H1 (cell line): ENCODE results near the gene GXYLT2. TPM values are rescaled to one million over a fixed set of nuclear protein-coding genes. Genes with fewer than 3 reads are reported as not detected.

ENCODE experiments used
- CTCF ChIA-PET: fragments of 300-600 bp; sonication (Branson Sonifier 250); formaldehyde crosslinking; loops from one replicate; lab custom pipeline; 2021; ENCODE audit not compliant: partially characterized antibody; lab: Charles Lee
- POLR2A ChIA-PET: fragments of 300-600 bp; sonication (Branson Sonifier 250); formaldehyde crosslinking; loops from one replicate; lab custom pipeline; 2021; ENCODE audit warnings: inconsistent platforms; ENCODE audit not compliant: partially characterized antibody; lab: Charles Lee
- DNase-seq, 2 experiments: peaks; one replicate each; pipeline versions ENCODE4 v3.0.0 to v3.0.0-alpha.2; 2010 to 2022; ENCODE audit warnings: low spot score in 2 of 2, low read depth in 1 of 2, mixed read lengths in 1 of 2
- FAIRE-seq: peaks from 2 replicates; lab custom pipeline; 2011; peaks lifted over from hg19 to GRCh38; lab: Jason Lieb, UNC
- H2AFZ ChIP-seq: 2 replicates; pipeline ENCODE4 v1.8.1; 2012; ENCODE audit warnings: low read length, inconsistent platforms
- H2AK5ac ChIP-seq: 2 replicates; pipeline ENCODE4 v1.6.1; 2013; ENCODE audit warnings: low read depth, low read length
- H2BK120ac ChIP-seq: replicated peaks from 2 replicates; pipeline ENCODE3; 2013; ENCODE audit warnings: low read depth, low read length, inconsistent platforms
- H2BK12ac ChIP-seq: 2 replicates; pipeline ENCODE4 v1.6.1; 2013; ENCODE audit warnings: low read depth, low read length
- H2BK15ac ChIP-seq: 2 replicates; pipeline ENCODE4 v1.6.1; 2013; ENCODE audit warnings: low read length
- H2BK20ac ChIP-seq: 2 replicates; pipeline ENCODE4 v1.6.1; 2013; ENCODE audit warnings: low read length
- H2BK5ac ChIP-seq: 2 replicates; pipeline ENCODE4 v1.6.1; 2013; ENCODE audit warnings: low read depth, low read length
- H3K14ac ChIP-seq: 2 replicates; pipeline ENCODE4 v1.6.1; 2013; ENCODE audit warnings: inconsistent platforms; ENCODE audit not compliant: insufficient read length
- H3K18ac ChIP-seq: 2 replicates; pipeline ENCODE4 v1.6.1; 2013; ENCODE audit warnings: low read length; ENCODE audit errors: extremely low read depth
- H3K23ac ChIP-seq: 2 replicates; pipeline ENCODE4 v1.6.1; 2013; ENCODE audit warnings: inconsistent platforms; ENCODE audit not compliant: insufficient read length
- H3K23me2 ChIP-seq: 2 replicates; pipeline ENCODE4 v1.6.1; 2013; ENCODE audit warnings: low read depth, low read length
- H3K27ac ChIP-seq: 2 replicates; pipeline ENCODE4 v1.6.1; 2011; ENCODE audit warnings: low read depth, low read length, inconsistent platforms
- H3K27me3 ChIP-seq, 4 experiments: replicated peaks in 1 of 4; 1 replicate in 1 of 4; 2 replicates in 3 of 4; pipeline versions ENCODE4 v1.6.1 to v1.8.1; 2011 to 2013; ENCODE audit warnings: low read length in 3 of 4, mild to moderate bottlenecking in 3 of 4, inconsistent platforms in 2 of 4, mixed read lengths in 2 of 4, moderate library complexity in 1 of 4; ENCODE audit not compliant: control insufficient read depth in 3 of 4, insufficient read depth in 3 of 4; ENCODE audit errors: extremely low read depth in 1 of 4
- H3K36me3 ChIP-seq, 4 experiments: 2 replicates each; pipeline versions ENCODE4 v1.6.1 to v1.8.1; 2011 to 2013; ENCODE audit warnings: mild to moderate bottlenecking in 4 of 4, low read length in 3 of 4, moderate library complexity in 2 of 4, control low read depth in 1 of 4, inconsistent platforms in 1 of 4; ENCODE audit not compliant: insufficient read depth in 4 of 4, control insufficient read depth in 2 of 4
- H3K4ac ChIP-seq: replicated peaks from 2 replicates; pipeline ENCODE3; 2013; ENCODE audit warnings: low read length, low read depth, mixed read lengths, inconsistent platforms; ENCODE audit not compliant: insufficient read length
- H3K4me1 ChIP-seq, 4 experiments: replicated peaks in 1 of 4; 1 replicate in 1 of 4; 2 replicates in 3 of 4; pipeline versions ENCODE4 v1.6.1 to v1.8.1; 2011 to 2013; ENCODE audit warnings: low read length in 3 of 4, inconsistent platforms in 2 of 4, mixed read lengths in 1 of 4; ENCODE audit not compliant: insufficient read depth in 4 of 4, control insufficient read depth in 3 of 4
- H3K4me2 ChIP-seq, 2 experiments: 2 replicates each; pipeline versions ENCODE4 v1.6.1 to v1.8.1; 2011 to 2013; ENCODE audit warnings: low read depth in 2 of 2, low read length in 2 of 2, control low read depth in 1 of 2, inconsistent platforms in 1 of 2, mild to moderate bottlenecking in 1 of 2; ENCODE audit not compliant: insufficient read depth in 1 of 2
- H3K4me3 ChIP-seq, 4 experiments: fragments of 200-600, 300-600 bp in 1 of 4; sonication (generic), shearing (Covaris generic), sonication (Bioruptor Twin) in 1 of 4; 2 replicates each; pipeline versions ENCODE4 v1.5.1 to v1.8.1; 2011 to 2016; ENCODE audit warnings: low read length in 4 of 4, low read depth in 3 of 4, control low read depth in 2 of 4, inconsistent platforms in 2 of 4, mild to moderate bottlenecking in 2 of 4, mixed read lengths in 1 of 4, moderate library complexity in 1 of 4; ENCODE audit not compliant: insufficient read depth in 2 of 4; ENCODE audit errors: extremely low read depth in 1 of 4
- H3K56ac ChIP-seq: replicated peaks from 2 replicates; pipeline ENCODE3; 2013; ENCODE audit warnings: low read depth, mild to moderate bottlenecking, mixed read lengths, low read length, inconsistent platforms; ENCODE audit not compliant: insufficient read length
- H3K79me1 ChIP-seq: 2 replicates; pipeline ENCODE4 v1.6.1; 2013; ENCODE audit warnings: low read depth, low read length, control low read depth
- H3K79me2 ChIP-seq, 2 experiments: 2 replicates each; pipeline versions ENCODE4 v1.6.1 to v1.8.1; 2012 to 2013; ENCODE audit warnings: low read length in 2 of 2, mild to moderate bottlenecking in 2 of 2, inconsistent platforms in 1 of 2; ENCODE audit not compliant: insufficient read depth in 2 of 2, control insufficient read depth in 1 of 2
- H3K9ac ChIP-seq, 4 experiments: replicated peaks in 1 of 4; 1 replicate in 1 of 4; 2 replicates in 3 of 4; pipeline versions ENCODE4 v1.6.1 to v1.8.1; 2011 to 2013; ENCODE audit warnings: low read depth in 3 of 4, low read length in 3 of 4, control low read depth in 2 of 4, mild to moderate bottlenecking in 2 of 4, moderate library complexity in 2 of 4, inconsistent platforms in 1 of 4; ENCODE audit errors: extremely low read depth in 1 of 4
- H3K9me3 ChIP-seq, 2 experiments: 2 replicates each; pipeline versions ENCODE4 v1.6.1 to v1.8.1; 2012 to 2013; ENCODE audit warnings: mild to moderate bottlenecking in 2 of 2, moderate library complexity in 2 of 2, control low read depth in 1 of 2, inconsistent platforms in 1 of 2, low read depth in 1 of 2, low read length in 1 of 2, mixed read lengths in 1 of 2; ENCODE audit not compliant: insufficient read depth in 2 of 2
- H4K20me1 ChIP-seq, 2 experiments: replicated peaks in 1 of 2; 2 replicates each; pipeline versions ENCODE3 to v1.8.1; 2011 to 2013; ENCODE audit warnings: inconsistent platforms in 2 of 2, low read length in 2 of 2, mild to moderate bottlenecking in 1 of 2; ENCODE audit not compliant: insufficient read depth in 2 of 2, control insufficient read depth in 1 of 2
- H4K5ac ChIP-seq: 2 replicates; pipeline ENCODE4 v1.6.1; 2013; ENCODE audit warnings: low read length, low read depth, mixed read lengths, inconsistent platforms; ENCODE audit not compliant: insufficient read length
- H4K8ac ChIP-seq: 2 replicates; pipeline ENCODE4 v1.8.0; 2013; ENCODE audit warnings: mild to moderate bottlenecking, moderate library complexity, low read length, inconsistent platforms; ENCODE audit not compliant: insufficient read depth; ENCODE audit errors: extremely low read depth
- H4K91ac ChIP-seq: replicated peaks from 2 replicates; pipeline ENCODE3; 2013; ENCODE audit warnings: low read length, mixed read lengths, inconsistent platforms; ENCODE audit not compliant: insufficient read length
- CBX5 ChIP-seq: fragments of 300-800, 300-1000 bp; sonication (generic); IDR thresholded peaks from 2 replicates; pipeline ENCODE4 v1.7.1; 2016; ENCODE audit warnings: antibody characterized with exemption, low read length, low read depth
- CBX8 ChIP-seq: fragments of 300-800, 300-1000 bp; sonication (generic); IDR thresholded peaks from 2 replicates; pipeline ENCODE4 v1.7.1; 2016; ENCODE audit warnings: low read depth, low read length, borderline replicate concordance
- HDAC2 ChIP-seq, 2 experiments: fragments of 300-600 bp in 1 of 2; sonication (generic) in 1 of 2; IDR thresholded peaks; 2 replicates each; pipeline ENCODE4 v1.6.1; 2011 to 2012; ENCODE audit warnings: low read depth in 2 of 2, low read length in 2 of 2, mild to moderate bottlenecking in 2 of 2, moderate library complexity in 2 of 2, borderline replicate concordance in 1 of 2, inconsistent platforms in 1 of 2
- MAFK ChIP-seq: IDR thresholded peaks from 2 replicates; pipeline ENCODE4 v1.6.1; 2012; ENCODE audit warnings: low read depth, mild to moderate bottlenecking, improper control_type of control experiment, low read length
- WGBS, 2 experiments: shearing (Covaris generic) in 1 of 2; methylation state at CpG; one replicate each; pipeline versions ENCODE4 v1.1.6 to v1.1.7; 2013 to 2015; ENCODE audit warnings: low lambda C conversion rate in 2 of 2, mixed read lengths in 2 of 2, inconsistent platforms in 1 of 2, low coverage in 1 of 2, missing lambda C conversion rate in 1 of 2; ENCODE audit not compliant: insufficient replicate concordance in 2 of 2, insufficient coverage in 1 of 2, insufficient read length in 1 of 2; ENCODE audit errors: extremely low coverage in 1 of 2, missing lambda C conversion rate in 1 of 2; 5-methylcytosine and 5-hydroxymethylcytosine counted together
- polyA plus RNA-seq, 7 experiments: library from polyadenylated mRNA; depleted of rRNA in 3 of 7; stranded (reverse) in 5 of 7; unstranded in 2 of 7; fragments of >200 nt in 5 of 7; fragments of 200-250 nt in 2 of 7; gene quantifications; 1 replicate in 5 of 7; 2 replicates in 1 of 7; 4 replicates in 1 of 7; pipeline versions ENCODE4 v1.2.1 to v1.2.3, GENCODE V29; 2011 to 2013; ENCODE audit warnings: missing spikeins in 2 of 7, mixed read lengths in 2 of 7
- total RNA-seq: library from RNA; stranded (reverse); fragmentation: NEBNext Ultra II Directional; extraction: Animal tissue kit (Norgen Biotek cat#: 25700); gene quantifications from 2 replicates; pipeline ENCODE4 v1.2.1, GENCODE V29; 2021

Gene GXYLT2
- total and polyA plus RNA-seq, 2 of the 8 experiments (the other 6 are each of a cell fraction or from before 2014, with no cell fraction given): 1.8 to 5.6 TPM

DNA sequence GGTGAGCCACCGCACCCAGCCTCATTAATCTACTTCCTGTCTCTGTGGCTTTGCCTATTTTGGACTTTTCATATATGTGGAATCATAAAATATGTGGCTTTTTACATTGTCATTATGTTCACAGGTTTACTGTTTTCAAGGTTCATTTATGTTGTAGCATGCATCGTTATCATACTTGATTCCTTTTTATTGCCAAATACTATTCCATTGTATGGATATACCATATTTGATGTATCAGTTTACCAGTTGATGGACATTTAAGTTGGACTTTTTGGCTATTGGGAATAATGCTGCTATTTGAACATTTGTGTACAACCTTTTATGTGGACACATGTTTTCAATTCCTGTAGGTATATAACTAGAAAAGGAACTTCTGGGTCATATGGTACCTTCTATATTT is 14.0 kb downstream of the GXYLT2 start:
- H3K4me2 ChIP-seq: no peak overlapping the region

More for the DNA sequence above, 14.0 kb downstream of the GXYLT2 start:
- H2BK15ac ChIP-seq: no peak overlapping the region
- H2BK120ac ChIP-seq: no peak overlapping the region
- no peaks in the 10 kb centered on the region for H3K79me1 ChIP-seq
- H3K9me3 ChIP-seq: no peaks in the 10 kb centered on the region
- H4K5ac ChIP-seq: no peak overlapping the region
- H2AFZ ChIP-seq: no peak overlapping the region
- H3K23me2 ChIP-seq: no peaks in the 10 kb centered on the region
- no peak overlapping the region for H3K23ac ChIP-seq
- H3K4me3 ChIP-seq: no peak overlapping the region
- H3K18ac ChIP-seq: no peak overlapping the region
- no peak overlapping the region for H3K56ac ChIP-seq
- no peaks in the 10 kb centered on the region for H4K20me1 ChIP-seq
- H3K14ac ChIP-seq: no peak overlapping the region
- no peak for TF ChIP-seq HDAC2 (IDR thresholded peaks at IDR 0.05; ENCODE audit: borderline replicate concordance in 1 of 2, low read depth in 2 of 2, low read length in 2 of 2)
- TF ChIP-seq CBX8: no peak
- TF ChIP-seq MAFK: no peak
- no peak for TF ChIP-seq CBX5
- TF ChIP-seq, all 59 proteins: peak for 0
- CTCF ChIA-PET: interaction anchor here (0.7 to 2.6 kb wide), 3 partner anchors 9 to 184 kb away, joined by 3 to 7 read pairs (median 4); partner anchors contain the start of gene GXYLT2
- H3K4me1 ChIP-seq: peaks cover 0 to 2% (median 0%) of the 10 kb centered on the region in 4 experiments; a peak in 1 of 7 replicates
- FAIRE-seq (no peak), DNase-seq (no peak)
- no peak overlapping the region for H4K91ac ChIP-seq
- no peak overlapping the region for H3K4ac ChIP-seq
- POLR2A ChIA-PET: no interaction called here
- H2BK12ac ChIP-seq: no peak overlapping the region
- no peaks in the 10 kb centered on the region for H3K79me2 ChIP-seq
- no peak overlapping the region for H2BK5ac ChIP-seq
- no peak overlapping the region for H3K27ac ChIP-seq
- H3K9ac ChIP-seq: no peak overlapping the region
- H2AK5ac ChIP-seq: no peak overlapping the region
- H3K27me3 ChIP-seq: no peaks in the 10 kb centered on the region
- 93% methylated on average over 2 of the region's 2 CpGs; no CpG with 5 or more reads in 1 of the 2 experiments for WGBS, 2 experiments
- no peaks in the 10 kb centered on the region for H3K36me3 ChIP-seq
- no peak overlapping the region for H4K8ac ChIP-seq
- no peak overlapping the region for H2BK20ac ChIP-seq
